Activated T-cell treated with anti-CD3 and anti-CD28 coated beads, Interleukin-2, amount 50 U/mL, for 4 hours (primary cell): ENCODE results near the gene MAPKAP1. TPM values are rescaled to one million over a fixed set of nuclear protein-coding genes. Genes with fewer than 3 reads are reported as not detected.

ENCODE experiments used
- ATAC-seq, 2 donors: fragments of 200-7000 bp; cut with Tn5 transposase; one replicate each; pipeline ENCODE4 v1.10.0; 2021
- DNase-seq: peaks from one replicate; pipeline ENCODE4 v3.0.0-alpha.2; 2020
- H3K27me3 Mint-ChIP-seq: one replicate; pipeline ENCODE4 v1.8.0; 2021; ENCODE audit warnings: low read depth, mixed read lengths
- H3K36me3 Mint-ChIP-seq: one replicate; pipeline ENCODE4 v1.8.0; 2022; ENCODE audit warnings: mixed read lengths; ENCODE audit not compliant: insufficient read depth
- H3K4me1 Mint-ChIP-seq: one replicate; pipeline ENCODE4 v1.8.0; 2021; ENCODE audit warnings: low read depth, mixed read lengths
- H3K4me3 Mint-ChIP-seq: one replicate; pipeline ENCODE4 v1.8.0; 2021; ENCODE audit warnings: mild to moderate bottlenecking, moderate library complexity, mixed read lengths
- H3K9me3 Mint-ChIP-seq: one replicate; pipeline ENCODE4 v1.8.0; 2021; ENCODE audit warnings: mixed read lengths
- total RNA-seq, 3 donors: library from RNA; stranded (reverse); gene quantifications; one replicate each; pipeline ENCODE4 v1.2.1, GENCODE V29; 2021

Gene MAPKAP1
- total RNA-seq, 3 donors from 2014 or later: 89.8 to 108 (median 107) TPM

DNA sequence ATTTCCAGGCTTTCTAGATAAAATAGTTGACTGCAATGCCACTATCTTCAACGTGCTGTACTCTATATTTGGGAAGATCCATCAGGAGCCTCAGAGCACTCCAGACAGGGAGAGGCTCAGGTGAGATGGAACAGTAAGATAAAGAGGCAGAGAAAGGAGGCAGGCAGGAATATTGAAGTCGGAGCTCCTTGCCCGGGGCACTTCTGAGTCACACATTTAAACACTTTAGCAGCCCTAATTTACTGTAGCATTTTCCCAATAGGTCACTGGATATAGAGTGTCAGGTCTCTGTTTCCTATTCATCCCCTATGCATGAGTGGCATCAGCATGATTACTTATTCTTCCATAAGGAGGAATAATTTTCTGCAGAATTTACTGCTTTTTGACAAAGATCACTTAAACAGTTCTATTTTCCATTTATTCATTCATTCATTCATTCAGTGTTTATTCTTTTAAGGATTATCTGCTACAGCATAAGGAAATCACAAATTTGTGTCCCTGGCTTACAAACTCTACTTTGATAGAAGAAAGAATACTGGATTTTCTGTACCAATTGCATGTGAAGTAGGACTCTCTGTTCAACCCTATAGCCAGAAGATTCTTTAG lies 170.7 kb downstream of the MAPKAP1 start:
- no peak for DNase-seq
- Mint-ChIP-seq H3K36me3 (peaks cover 18% of the 10 kb centered on the region), H3K4me3 (no peak overlapping the region), H3K9me3 (no peaks in the 10 kb centered on the region), H3K4me1 (peaks cover 10% of the 10 kb centered on the region), H3K27me3 (no peaks in the 10 kb centered on the region)
- no peak for ATAC-seq

DNA sequence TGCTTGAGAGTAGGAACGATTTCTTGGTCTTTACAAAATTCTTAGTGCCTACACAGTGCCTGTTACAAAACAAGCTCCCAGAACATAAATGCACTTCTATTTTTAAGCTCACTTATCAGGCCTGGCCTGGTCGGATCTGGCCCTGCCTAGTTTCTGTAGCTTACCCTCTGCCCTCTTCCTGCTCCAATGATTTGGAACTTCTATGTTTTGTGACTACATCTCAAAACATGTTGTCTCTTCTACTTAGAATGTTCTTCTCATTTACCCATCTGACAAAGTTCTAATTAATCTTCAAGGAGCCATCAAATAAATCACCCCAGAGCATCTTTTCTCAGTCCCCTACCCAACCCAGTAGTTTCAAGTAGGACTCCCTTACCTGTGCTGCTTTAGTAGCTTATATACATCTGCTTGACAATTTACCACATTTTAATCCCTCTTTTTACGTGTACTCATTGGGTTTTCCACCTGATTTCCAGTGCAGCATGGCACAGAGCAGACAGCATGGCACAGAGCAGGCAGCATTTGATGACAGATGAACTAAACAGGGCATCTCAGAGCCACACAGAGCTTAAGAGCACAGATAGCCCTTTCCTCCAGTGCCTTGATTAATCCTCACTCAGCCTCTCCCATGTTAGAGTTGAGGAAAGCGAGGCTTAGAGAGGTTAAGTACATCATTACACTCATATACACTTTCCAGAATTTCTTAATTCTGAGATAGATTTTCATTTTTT lies 171.9 kb downstream of the MAPKAP1 start:
- Mint-ChIP-seq H3K4me3 (no peak overlapping the region), H3K9me3 (no peaks in the 10 kb centered on the region), H3K27me3 (no peaks in the 10 kb centered on the region), H3K4me1 (peaks cover 20% of the 10 kb centered on the region), H3K36me3 (peaks cover 8% of the 10 kb centered on the region)
- ATAC-seq (no peak), DNase-seq (no peak)

GRCh38 chr9:125532812-125533594 lies 174.0 kb downstream of the MAPKAP1 start:
- Mint-ChIP-seq H3K9me3 (no peaks in the 10 kb centered on the region), H3K36me3 (peaks cover 5% of the 10 kb centered on the region), H3K4me1 (peaks cover 30% of the 10 kb centered on the region), H3K4me3 (no peak overlapping the region), H3K27me3 (no peaks in the 10 kb centered on the region)
- DNase-seq (no peak), ATAC-seq (no peak)

DNA sequence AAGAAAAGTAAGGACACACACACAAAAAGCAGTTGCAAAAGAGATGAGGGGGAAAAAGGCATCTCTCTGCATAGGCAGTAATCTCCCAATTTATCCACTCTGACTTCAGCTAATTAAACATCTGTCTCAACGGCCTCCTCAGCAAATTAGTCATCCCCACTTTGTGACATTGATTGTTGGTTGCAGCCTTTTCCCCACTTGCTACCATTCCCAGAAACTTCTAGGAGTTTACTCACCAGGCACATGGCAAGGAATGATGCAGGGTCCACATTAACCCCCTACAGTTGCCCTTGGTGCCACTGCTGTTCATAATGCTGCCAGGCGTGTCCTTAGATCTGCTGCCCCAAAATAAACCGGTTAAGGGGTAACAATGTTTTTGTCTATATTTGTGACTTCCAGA lies 174.6 kb downstream of the MAPKAP1 start:
- Mint-ChIP-seq H3K9me3 (no peaks in the 10 kb centered on the region), H3K4me3 (no peak overlapping the region), H3K36me3 (peaks cover 6% of the 10 kb centered on the region), H3K4me1 (peaks cover 35% of the 10 kb centered on the region), H3K27me3 (no peaks in the 10 kb centered on the region)
- ATAC-seq (no peak), DNase-seq (no peak)

DNA sequence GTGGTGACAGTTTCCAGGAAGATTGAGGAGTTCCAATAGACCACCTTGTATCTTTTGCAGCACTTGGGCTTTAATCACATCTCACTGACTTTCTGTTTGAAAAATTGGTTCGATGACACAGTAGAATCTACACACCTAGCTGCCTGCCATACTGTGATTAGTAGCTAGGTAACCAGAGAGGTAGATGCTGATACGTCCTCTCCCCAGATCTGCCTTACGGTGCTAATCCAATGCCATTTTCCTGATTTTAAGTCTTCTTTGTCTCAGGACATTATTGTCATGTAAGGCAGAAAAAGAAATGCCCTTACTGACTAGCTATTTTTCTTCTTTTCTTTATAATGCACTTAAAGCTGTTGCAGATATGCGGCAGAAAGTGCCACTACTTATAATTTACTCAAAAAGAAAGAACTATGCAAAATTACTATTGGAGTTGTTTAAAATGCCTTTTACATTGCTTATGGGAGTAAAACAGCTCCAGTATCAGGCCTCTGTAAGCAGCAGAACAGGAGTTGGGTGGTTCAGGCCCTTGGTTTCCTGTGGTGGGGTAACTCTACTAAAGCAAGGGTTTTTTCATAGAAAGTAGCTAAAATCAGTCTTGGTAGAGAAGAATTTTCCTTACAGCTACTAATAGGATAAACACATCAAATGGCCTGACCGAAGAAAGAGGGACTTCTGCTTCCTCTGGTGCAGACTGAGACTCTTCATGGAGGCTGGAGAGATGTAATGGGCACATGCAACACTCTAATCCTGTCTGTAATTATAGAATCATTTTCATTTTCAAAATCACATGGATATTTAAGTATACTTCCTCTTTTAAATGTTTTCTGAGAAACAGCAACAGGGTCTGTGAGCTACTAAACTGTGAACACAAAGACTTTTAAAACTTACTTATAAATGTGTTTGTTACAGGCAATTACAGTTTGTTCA lies 177.2 kb downstream of the MAPKAP1 start:
- H3K36me3 Mint-ChIP-seq: peaks cover 8% of the 10 kb centered on the region
- peaks cover 46% of the 10 kb centered on the region for H3K4me1 Mint-ChIP-seq
- no peaks in the 10 kb centered on the region for H3K27me3 Mint-ChIP-seq
- H3K9me3 Mint-ChIP-seq: no peaks in the 10 kb centered on the region
- ATAC-seq (no peak), DNase-seq (no peak)
- H3K4me3 Mint-ChIP-seq: no peak overlapping the region

- Mint-ChIP-seq H3K4me3 (no peak overlapping the region), H3K4me1 (peaks cover 49% of the 10 kb centered on the region), H3K36me3 (peaks cover 8% of the 10 kb centered on the region), H3K27me3 (no peaks in the 10 kb centered on the region), H3K9me3 (no peaks in the 10 kb centered on the region)
- ATAC-seq (no peak), DNase-seq (no peak)
These were observed 177.9 kb downstream of the MAPKAP1 start for GRCh38 chr9:125529107-125529506.

GRCh38 chr9:125527471-125528002 lies 179.5 kb downstream of the MAPKAP1 start:
- Mint-ChIP-seq H3K27me3 (no peaks in the 10 kb centered on the region), H3K4me3 (no peak overlapping the region), H3K36me3 (peaks cover 7% of the 10 kb centered on the region), H3K9me3 (no peaks in the 10 kb centered on the region), H3K4me1 (peaks cover 61% of the 10 kb centered on the region)
- DNase-seq: no peak
- ATAC-seq: no peak

DNA sequence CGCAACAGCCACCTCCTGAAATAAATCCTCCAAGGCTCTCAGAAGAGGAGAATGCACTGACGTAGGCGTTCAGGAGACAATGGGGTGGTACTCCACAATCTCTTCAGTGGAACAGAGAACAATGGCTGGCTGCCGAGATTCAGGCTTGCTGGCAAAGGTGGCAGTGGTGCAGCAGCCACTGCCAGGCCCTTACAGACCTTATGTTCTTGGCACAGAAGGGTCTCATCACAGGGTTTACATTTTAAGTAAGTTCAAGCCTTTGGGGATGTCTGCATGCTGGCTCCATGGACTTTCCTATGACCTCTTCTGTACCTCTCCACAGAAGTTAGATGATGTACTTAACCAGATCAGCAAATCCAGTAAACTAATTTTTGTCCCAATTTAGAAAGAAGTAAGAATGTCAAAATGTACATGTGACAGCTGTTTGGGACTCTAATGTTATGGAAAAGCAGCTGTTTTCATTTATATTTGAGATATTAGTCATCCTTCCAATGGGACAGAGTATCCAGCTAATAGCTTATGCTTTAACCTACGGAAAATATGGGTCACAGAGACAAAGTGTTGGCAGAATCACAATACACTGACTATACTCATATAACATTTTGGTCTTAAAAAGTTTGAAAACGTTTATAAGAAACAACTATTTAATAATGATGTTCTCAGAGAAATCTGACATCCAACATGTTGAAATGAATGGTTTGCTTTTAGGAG lies 180.9 kb downstream of the MAPKAP1 start:
- Mint-ChIP-seq H3K9me3 (no peaks in the 10 kb centered on the region), H3K4me3 (no peak overlapping the region), H3K36me3 (peaks cover 6% of the 10 kb centered on the region), H3K27me3 (no peaks in the 10 kb centered on the region), H3K4me1 (peaks cover 65% of the 10 kb centered on the region)
- ATAC-seq (no peak), DNase-seq (no peak)

- no peak overlapping the region for H3K4me3 Mint-ChIP-seq
- DNase-seq: no peak
- H3K27me3 Mint-ChIP-seq: no peaks in the 10 kb centered on the region
- H3K36me3 Mint-ChIP-seq: peaks cover 16% of the 10 kb centered on the region
- ATAC-seq: peak in 1 of 2 donors; percentile 21
- H3K4me1 Mint-ChIP-seq: peaks cover 63% of the 10 kb centered on the region
- no peaks in the 10 kb centered on the region for H3K9me3 Mint-ChIP-seq
These were observed 182.2 kb downstream of the MAPKAP1 start for GRCh38 chr9:125524583-125525355.

DNA sequence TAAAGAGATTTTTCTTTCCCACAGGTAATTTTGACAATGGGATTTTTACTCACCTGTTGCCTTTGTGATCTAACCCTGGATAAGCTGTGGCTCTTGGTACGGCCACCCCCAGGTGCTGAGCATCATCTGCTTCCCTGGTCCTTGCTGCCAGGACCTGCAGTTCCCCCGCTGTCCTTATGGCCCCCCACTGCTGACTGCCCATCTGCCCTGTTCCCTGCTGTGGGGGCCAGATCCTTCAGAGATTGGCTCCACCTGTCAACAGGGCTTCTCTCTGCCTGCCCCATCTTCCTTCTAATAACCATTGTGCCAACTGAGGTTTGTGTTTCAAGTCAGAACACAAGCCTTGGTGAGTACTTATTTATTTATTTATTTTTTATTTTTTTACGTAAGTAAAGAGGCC lies 183.3 kb downstream of the MAPKAP1 start:
- Mint-ChIP-seq H3K4me1 (peaks cover 57% of the 10 kb centered on the region), H3K36me3 (peaks cover 16% of the 10 kb centered on the region), H3K27me3 (no peaks in the 10 kb centered on the region), H3K4me3 (no peak overlapping the region), H3K9me3 (no peaks in the 10 kb centered on the region)
- DNase-seq: no peak
- ATAC-seq: no peak

DNA sequence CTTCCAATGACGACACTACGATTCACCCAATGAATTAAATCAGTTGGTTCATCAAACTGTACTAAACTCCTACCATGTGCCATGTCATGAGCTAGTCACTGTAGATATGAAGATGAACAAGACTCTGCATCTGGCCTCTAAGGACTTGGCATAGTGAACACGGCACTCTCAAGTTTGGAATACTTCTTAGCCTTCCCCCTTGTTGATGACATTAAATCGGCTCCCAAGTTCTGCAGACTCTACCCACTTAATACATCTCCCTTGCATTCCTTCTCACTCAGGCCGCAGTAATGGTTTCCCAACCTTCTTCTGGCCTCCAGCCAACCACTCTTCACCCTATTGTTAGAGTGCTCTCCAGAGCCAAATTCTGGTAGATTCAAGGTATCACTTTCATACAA lies 184.7 kb downstream of the MAPKAP1 start:
- ATAC-seq (peak in 1 of 2 donors; percentile 5), DNase-seq (no peak)
- H3K4me3 Mint-ChIP-seq: peak overlapping the region; percentile 64
- no peaks in the 10 kb centered on the region for H3K27me3 Mint-ChIP-seq
- H3K4me1 Mint-ChIP-seq: peaks cover 51% of the 10 kb centered on the region
- H3K36me3 Mint-ChIP-seq: peaks cover 11% of the 10 kb centered on the region
- no peaks in the 10 kb centered on the region for H3K9me3 Mint-ChIP-seq

- peaks cover 50% of the 10 kb centered on the region for H3K4me1 Mint-ChIP-seq
These were observed 185.3 kb downstream of the MAPKAP1 start for GRCh38 chr9:125521462-125522327.

More at GRCh38 chr9:125521462-125522327, 185.3 kb downstream of the MAPKAP1 start:
- DNase-seq: no peak
- H3K27me3 Mint-ChIP-seq: no peaks in the 10 kb centered on the region
- H3K4me3 Mint-ChIP-seq: peak overlapping the region; percentile 64
- peaks cover 14% of the 10 kb centered on the region for H3K36me3 Mint-ChIP-seq
- ATAC-seq: peak; percentile 97 to 99
- no peaks in the 10 kb centered on the region for H3K9me3 Mint-ChIP-seq
